Subcutaneous adipose tissue (tissue), 4 donors: ENCODE measurements around the gene PDE7B. TPM values are rescaled to one million over a fixed set of nuclear protein-coding genes. Genes with fewer than 3 reads are reported as not detected.

ENCODE experiments used
- total RNA-seq, 4 donors: library from RNA; depleted of rRNA; stranded (reverse); fragments of >200 nt; gene quantifications; one replicate each; pipeline ENCODE4 v1.1.0, GENCODE V29; 2016
- TF ChIP-seq, protein P1 (sequence below): fragments of 450-650 bp; IDR thresholded peaks from one replicate; pipeline ENCODE4 v1.5.1; 2016; ENCODE audit warnings: low read depth, mild to moderate bottlenecking, control low read depth, antibody characterized with exemption, moderate library complexity

Gene PDE7B
- total RNA-seq, 4 donors from 2014 or later = 4.1 to 12.6 (median 9.5) TPM

- TF ChIP-seq, protein P1, sequence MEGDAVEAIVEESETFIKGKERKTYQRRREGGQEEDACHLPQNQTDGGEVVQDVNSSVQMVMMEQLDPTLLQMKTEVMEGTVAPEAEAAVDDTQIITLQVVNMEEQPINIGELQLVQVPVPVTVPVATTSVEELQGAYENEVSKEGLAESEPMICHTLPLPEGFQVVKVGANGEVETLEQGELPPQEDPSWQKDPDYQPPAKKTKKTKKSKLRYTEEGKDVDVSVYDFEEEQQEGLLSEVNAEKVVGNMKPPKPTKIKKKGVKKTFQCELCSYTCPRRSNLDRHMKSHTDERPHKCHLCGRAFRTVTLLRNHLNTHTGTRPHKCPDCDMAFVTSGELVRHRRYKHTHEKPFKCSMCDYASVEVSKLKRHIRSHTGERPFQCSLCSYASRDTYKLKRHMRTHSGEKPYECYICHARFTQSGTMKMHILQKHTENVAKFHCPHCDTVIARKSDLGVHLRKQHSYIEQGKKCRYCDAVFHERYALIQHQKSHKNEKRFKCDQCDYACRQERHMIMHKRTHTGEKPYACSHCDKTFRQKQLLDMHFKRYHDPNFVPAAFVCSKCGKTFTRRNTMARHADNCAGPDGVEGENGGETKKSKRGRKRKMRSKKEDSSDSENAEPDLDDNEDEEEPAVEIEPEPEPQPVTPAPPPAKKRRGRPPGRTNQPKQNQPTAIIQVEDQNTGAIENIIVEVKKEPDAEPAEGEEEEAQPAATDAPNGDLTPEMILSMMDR = no peak
Observed at GRCh38 chr6:136226027-136226673, 374.6 kb downstream of the PDE7B start.

DNA sequence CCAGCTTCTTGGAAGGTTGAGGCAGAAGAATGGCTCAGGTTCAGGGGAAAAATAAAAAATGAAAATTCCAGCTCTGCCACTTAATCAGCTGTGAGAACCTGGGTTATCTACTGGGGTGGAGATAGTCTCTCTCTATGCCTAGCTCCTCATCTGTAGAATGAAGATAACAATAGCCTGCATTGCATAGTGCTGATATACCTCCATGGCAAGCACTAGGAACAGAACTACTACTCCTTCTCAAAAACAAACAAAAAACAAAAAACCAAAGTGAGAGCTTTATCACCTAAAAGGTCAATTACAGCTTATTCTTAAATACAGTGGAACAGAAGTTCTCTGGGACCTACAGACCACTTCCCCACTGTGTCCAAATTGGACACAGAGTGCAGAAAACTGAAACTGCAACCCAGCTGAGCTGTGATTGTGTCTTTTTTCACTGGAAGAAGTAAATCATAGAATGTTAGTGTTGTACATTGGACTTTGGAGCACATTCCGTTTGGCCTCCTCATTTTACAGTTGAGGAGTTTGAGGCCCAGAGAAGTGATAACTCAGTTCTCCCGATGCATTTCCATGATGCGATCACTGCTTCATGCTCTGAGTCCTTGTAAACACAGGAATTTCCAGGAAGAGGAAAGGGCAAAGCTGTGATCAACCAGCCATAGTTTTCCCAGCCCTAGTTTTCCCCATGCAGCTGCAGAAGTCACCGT is 375.3 kb downstream of the PDE7B start:
- TF ChIP-seq, protein P1 = no peak

- TF ChIP-seq, protein P1 = no peak
Observed at GRCh38 chr6:136228814-136229213, 377.3 kb downstream of the PDE7B start.

GRCh38 chr6:136230219-136230853 is 378.8 kb downstream of the PDE7B start:
- TF ChIP-seq, protein P1 = no peak

DNA sequence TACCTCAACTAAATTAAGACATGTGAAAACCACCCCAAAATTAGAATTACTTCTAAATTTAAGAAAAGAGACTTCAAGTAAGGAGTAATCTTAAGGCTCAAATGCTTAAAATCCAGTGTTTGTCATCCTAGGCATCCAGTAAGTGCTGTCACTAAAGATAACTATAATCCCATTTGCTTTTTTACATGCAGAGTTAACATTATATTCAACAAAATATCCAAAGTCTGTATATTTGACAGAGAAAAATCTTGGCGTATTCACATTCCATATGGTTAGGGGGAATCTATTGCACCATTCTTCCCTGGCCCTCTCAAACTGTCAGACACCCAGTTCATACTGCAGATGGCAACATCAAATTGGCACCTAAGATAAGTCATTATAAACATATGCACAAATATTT is 381.2 kb downstream of the PDE7B start:
- TF ChIP-seq, protein P1 = no peak

DNA sequence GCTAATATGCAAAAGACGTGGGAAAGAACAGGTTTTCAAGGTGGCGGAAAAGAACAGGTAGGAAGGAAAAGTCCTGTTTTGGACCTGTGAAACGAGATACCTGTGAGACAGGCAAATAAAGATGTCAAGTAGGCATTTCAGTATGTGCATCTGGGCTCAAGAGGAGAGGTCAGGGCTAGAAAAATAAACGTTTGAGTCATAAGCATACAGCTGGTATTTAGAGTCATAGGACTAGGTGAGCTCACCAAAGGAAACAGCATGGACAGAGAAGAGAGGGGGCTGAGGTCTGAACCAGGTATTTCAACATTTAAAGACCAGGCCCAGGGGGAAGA is 383.7 kb downstream of the PDE7B start:
- TF ChIP-seq, protein P1 = no peak

- TF ChIP-seq, protein P1 = no peak
Observed at GRCh38 chr6:136236466-136237293, 385.2 kb downstream of the PDE7B start.
